ENCODE results near the gene MAN2A1.

The MAN2A1 gene

GRCh38 chr5:109876941-109877669 is 187.4 kb downstream of the MAN2A1 start:
- Histone ChIP-seq H3K9me3 (ENCODE audit: low read length) (no peaks in the 10 kb centered on the region), H3K4me1 (ENCODE audit: insufficient read depth, low read length, severe bottlenecking) (no peaks in the 10 kb centered on the region), H3K4me2 (ENCODE audit: low read length) (no peak overlapping the region), H3K4me3 (ENCODE audit: low read depth, low read length, poor library complexity, severe bottlenecking) (no peak overlapping the region), H3K9me2 (ENCODE audit: low read depth, low read length) (no peaks in the 10 kb centered on the region), H3K9ac (ENCODE audit: low read length) (no peak overlapping the region), H2AFZ (ENCODE audit: low read length) (no peak overlapping the region), H3K27me3 (ENCODE audit: insufficient read depth, low read length) (no peaks in the 10 kb centered on the region), H3K36me3 (ENCODE audit: insufficient read depth, low read length) (no peaks in the 10 kb centered on the region), H3F3A (ENCODE audit: insufficient read depth, low read length) (no peaks in the 10 kb centered on the region), H4K20me1 (ENCODE audit: insufficient read depth, low read length) (no peaks in the 10 kb centered on the region), H3K79me2 (ENCODE audit: insufficient read depth, low read length) (no peaks in the 10 kb centered on the region), H3K27ac (ENCODE audit: low read depth, low read length, poor library complexity, severe bottlenecking) (no peak overlapping the region)
- no peak for TF ChIP-seq EZH2 (IDR thresholded peaks at IDR 0.05; ENCODE audit: borderline replicate concordance, low read length)
- TF ChIP-seq CTCF (IDR thresholded peaks at IDR 0.05; ENCODE audit: low read length) = no peak

- Histone ChIP-seq H3K4me2 (ENCODE audit: low read length) (no peak overlapping the region), H3F3A (ENCODE audit: insufficient read depth, low read length) (no peaks in the 10 kb centered on the region), H3K79me2 (ENCODE audit: insufficient read depth, low read length) (no peaks in the 10 kb centered on the region), H3K4me1 (ENCODE audit: insufficient read depth, low read length, severe bottlenecking) (no peaks in the 10 kb centered on the region), H3K9me3 (ENCODE audit: low read length) (no peaks in the 10 kb centered on the region), H3K9ac (ENCODE audit: low read length) (no peak overlapping the region), H3K27ac (ENCODE audit: low read depth, low read length, poor library complexity, severe bottlenecking) (no peak overlapping the region), H2AFZ (ENCODE audit: low read length) (no peak overlapping the region), H3K36me3 (ENCODE audit: insufficient read depth, low read length) (no peaks in the 10 kb centered on the region), H3K4me3 (ENCODE audit: low read depth, low read length, poor library complexity, severe bottlenecking) (no peak overlapping the region), H4K20me1 (ENCODE audit: insufficient read depth, low read length) (no peaks in the 10 kb centered on the region), H3K9me2 (ENCODE audit: low read depth, low read length) (no peaks in the 10 kb centered on the region), H3K27me3 (ENCODE audit: insufficient read depth, low read length) (no peaks in the 10 kb centered on the region)
- TF ChIP-seq EZH2 (IDR thresholded peaks at IDR 0.05; ENCODE audit: borderline replicate concordance, low read length) = no peak
- no peak for TF ChIP-seq CTCF (IDR thresholded peaks at IDR 0.05; ENCODE audit: low read length)
Observed at GRCh38 chr5:109877670-109878045, 187.9 kb downstream of the MAN2A1 start.

- H3K79me2 ChIP-seq (ENCODE audit: insufficient read depth, low read length) = no peaks in the 10 kb centered on the region
- H3K4me3 ChIP-seq (ENCODE audit: low read depth, low read length, poor library complexity, severe bottlenecking) = no peak overlapping the region
- no peaks in the 10 kb centered on the region for H3F3A ChIP-seq (ENCODE audit: insufficient read depth, low read length)
- H3K36me3 ChIP-seq (ENCODE audit: insufficient read depth, low read length) = no peaks in the 10 kb centered on the region
- H2AFZ ChIP-seq (ENCODE audit: low read length) = no peak overlapping the region
- no peak overlapping the region for H3K4me2 ChIP-seq (ENCODE audit: low read length)
- no peaks in the 10 kb centered on the region for H3K4me1 ChIP-seq (ENCODE audit: insufficient read depth, low read length, severe bottlenecking)
- H3K27me3 ChIP-seq (ENCODE audit: insufficient read depth, low read length) = no peaks in the 10 kb centered on the region
- no peak overlapping the region for H3K27ac ChIP-seq (ENCODE audit: low read depth, low read length, poor library complexity, severe bottlenecking)
- TF ChIP-seq EZH2 (IDR thresholded peaks at IDR 0.05; ENCODE audit: borderline replicate concordance, low read length) (no peak), CTCF (IDR thresholded peaks at IDR 0.05; ENCODE audit: low read length) (no peak)
- no peak overlapping the region for H3K9ac ChIP-seq (ENCODE audit: low read length)
- no peaks in the 10 kb centered on the region for H4K20me1 ChIP-seq (ENCODE audit: insufficient read depth, low read length)
- H3K9me3 ChIP-seq (ENCODE audit: low read length) = no peaks in the 10 kb centered on the region
- H3K9me2 ChIP-seq (ENCODE audit: low read depth, low read length) = no peaks in the 10 kb centered on the region
Observed at GRCh38 chr5:109878887-109879286, 189.2 kb downstream of the MAN2A1 start.
